ENCODE data around the gene FAM163B.

FAM163B gene

DNA sequence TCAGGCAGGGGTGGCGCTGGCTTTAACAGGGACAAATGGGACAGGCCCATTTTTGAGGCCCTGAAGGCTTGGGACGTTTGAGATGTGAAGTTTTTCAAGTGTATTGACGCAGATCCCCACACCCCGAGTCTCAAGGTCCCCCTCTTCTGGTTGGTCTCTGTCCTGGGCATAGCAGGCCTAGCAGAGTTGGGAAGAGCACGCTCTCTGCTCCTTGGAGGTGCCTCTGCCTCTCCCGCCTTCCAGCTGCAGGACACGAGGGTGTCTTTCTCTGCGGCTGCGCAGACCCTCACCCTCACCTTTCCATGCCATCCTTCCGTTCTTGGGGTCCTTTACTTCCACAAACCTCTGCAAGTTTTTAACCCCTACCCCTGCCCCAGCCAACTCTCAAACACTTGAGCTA is 56.1 kb downstream of the FAM163B start:
- in situ Hi-C loops (cut with MboI; ENCODE audit: low sequenced_read_pairs): no loop called here

DNA sequence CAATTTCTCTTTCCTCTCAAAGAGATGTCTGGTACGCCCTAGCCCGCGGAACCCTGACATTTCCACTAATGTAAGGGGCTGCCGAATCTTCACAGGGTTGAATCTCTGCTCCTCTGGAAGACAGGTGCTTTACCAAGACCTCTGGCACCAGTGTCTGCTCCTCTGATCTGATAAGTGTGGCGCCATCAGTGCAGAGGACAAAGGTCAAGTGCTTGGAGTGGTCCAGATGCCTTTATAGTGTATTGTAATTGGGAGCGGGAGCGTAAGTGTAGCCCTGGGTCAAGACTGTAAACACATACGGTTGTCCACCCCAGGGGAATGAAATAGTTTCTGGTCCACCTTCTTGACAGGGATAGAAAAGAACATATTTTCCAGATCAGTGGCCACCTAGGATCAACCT is 57.0 kb downstream of the FAM163B start:
- in situ Hi-C loops (cut with MboI; ENCODE audit: low sequenced_read_pairs): no loop called here

- in situ Hi-C loops (cut with MboI; ENCODE audit: low sequenced_read_pairs): no loop called here
Observed at GRCh38 chr9:133551446-133551845, 57.7 kb downstream of the FAM163B start.

DNA sequence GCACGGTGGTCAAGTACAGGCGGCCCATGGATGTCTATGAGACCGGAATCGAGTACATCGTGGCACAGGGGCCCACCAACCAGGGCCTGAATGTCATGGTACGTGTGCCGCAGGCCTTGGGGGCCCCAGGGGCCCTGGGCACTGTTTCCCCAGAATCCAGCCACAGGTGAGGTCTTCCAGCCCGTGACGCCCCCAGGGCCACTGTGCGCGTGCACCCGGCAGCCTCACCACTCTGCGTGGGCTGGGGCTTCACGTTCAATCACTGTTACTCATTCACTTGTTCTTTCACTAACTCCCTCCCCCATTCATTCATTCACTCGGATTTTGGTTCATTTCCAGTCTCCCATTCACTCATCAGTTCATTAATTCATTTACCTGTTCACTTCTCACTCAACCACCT is 62.1 kb downstream of the FAM163B start:
- in situ Hi-C loops (cut with MboI; ENCODE audit: low sequenced_read_pairs): no loop called here

DNA sequence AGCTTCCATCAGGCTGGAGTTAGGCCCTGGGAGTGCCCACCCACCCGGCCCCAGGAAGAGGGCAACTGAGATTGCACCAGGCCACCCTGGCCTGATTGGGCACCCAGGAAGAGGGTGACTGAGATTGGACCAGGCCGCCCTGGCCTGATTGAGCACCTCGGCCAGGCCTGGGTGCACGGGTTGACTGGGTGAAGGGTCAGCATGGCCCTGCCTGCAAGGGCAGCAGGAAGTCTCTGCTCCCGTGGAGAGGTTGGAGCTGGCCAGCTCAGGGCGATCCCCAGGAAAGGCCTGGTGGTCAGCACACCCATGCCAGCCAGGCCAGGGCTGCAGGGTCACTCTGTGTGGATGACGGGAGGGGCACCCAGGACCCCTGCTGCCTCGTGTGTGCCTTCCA is 62.9 kb downstream of the FAM163B start:
- in situ Hi-C loops (cut with MboI; ENCODE audit: low sequenced_read_pairs): no loop called here

GRCh38 chr9:133545494-133546286 is 63.5 kb downstream of the FAM163B start:
- in situ Hi-C loops (cut with MboI; ENCODE audit: low sequenced_read_pairs): no loop called here

DNA sequence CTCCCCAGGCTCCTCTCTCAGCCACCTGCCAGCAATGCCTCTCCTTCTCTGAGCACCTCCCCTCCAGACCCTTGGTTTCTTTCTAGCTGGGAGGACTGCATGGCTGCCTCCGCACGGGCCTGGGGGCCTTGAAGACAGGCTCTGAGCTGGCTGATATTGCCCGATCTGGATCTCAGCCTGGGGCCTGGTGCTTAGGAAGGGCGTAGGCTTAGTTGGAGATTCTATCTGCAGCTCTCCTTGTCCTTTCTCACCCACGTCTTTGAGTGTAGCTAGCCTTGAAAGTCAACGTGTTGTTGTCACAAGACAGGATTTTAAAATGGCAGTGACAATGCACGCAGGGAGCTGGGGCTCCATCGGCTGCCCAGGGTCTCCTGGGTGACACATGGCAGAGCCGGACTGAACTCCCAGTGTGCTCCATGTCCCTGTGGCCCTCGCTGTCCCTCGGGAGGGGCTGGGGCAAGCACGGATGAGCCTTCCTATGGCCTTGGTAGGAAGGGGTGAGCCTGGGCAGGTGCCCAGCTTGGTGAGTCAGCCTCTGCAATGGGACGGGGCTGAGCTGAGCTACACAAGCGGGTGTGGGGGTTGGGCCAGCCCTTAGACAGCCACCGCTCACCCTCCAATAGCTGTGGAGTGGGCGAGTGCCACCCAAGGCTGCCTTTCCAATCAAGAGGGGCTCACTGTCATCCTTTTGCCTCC is 65.3 kb downstream of the FAM163B start:
- in situ Hi-C loops (cut with MboI; ENCODE audit: low sequenced_read_pairs): no loop called here

DNA sequence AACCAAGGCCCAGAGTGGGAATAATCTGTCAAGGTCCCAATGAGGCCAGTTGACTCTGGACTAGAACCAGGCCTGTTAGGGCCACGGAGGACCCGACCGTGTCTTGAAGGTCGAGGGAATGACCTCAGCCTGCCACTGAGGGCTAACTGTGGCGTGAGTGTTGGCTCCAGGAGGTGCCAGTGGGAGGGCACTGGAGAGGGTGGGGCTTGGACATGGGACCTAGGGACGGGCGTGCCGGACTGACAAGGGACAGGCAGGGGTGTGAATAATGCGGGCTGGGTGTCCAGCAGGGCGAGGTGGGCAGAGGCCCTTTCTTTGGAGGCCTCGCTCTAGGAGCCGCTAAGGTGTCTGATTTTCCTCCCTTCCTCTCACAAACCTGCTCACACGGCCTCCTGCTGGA is 67.2 kb downstream of the FAM163B start:
- in situ Hi-C loops (cut with MboI; ENCODE audit: low sequenced_read_pairs): no loop called here

GRCh38 chr9:133540698-133541025 is 68.5 kb downstream of the FAM163B start:
- in situ Hi-C loops (cut with MboI; ENCODE audit: low sequenced_read_pairs): no loop called here

DNA sequence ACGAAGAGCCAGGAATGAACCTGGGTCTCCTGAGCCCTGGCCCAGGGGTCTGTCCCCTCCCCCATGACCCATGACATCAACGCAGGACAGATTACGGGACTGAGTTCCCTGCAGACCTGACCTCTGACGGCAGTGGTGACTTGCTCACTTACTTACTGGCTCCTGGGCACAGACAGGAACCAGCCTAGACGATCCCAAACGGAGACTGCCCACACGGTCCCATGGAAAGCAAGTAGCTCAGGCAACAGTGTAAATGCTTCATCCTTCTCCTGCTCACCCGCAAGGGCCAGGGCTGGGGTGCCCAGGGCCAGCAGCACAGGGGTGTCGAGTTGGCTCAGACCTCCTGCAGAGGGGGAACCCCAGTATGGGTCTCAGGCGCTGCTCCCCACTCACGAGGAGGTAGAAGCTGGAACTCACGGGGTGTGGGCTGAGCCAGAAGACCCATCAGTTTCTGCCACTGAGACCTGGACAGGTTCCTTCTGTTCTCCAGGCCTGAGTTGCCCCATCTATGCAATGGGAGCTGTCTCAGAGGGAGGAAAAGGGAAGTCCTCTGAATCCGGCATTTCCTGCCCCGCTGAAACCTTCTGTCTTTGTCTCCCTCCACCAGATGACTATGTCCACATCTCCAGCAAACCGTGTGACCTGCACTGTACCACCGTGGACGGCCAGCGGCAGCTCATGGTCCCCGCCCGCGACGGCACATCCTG is 69.0 kb downstream of the FAM163B start:
- in situ Hi-C loops (cut with MboI; ENCODE audit: low sequenced_read_pairs): no loop called here

GRCh38 chr9:133538851-133539833 is 70.0 kb downstream of the FAM163B start:
- in situ Hi-C loops (cut with MboI; ENCODE audit: low sequenced_read_pairs): no loop called here

GRCh38 chr9:133538176-133538575 is 71.0 kb downstream of the FAM163B start:
- in situ Hi-C loops (cut with MboI; ENCODE audit: low sequenced_read_pairs): no loop called here

GRCh38 chr9:133537257-133537656 is 71.9 kb downstream of the FAM163B start:
- in situ Hi-C loops (cut with MboI; ENCODE audit: low sequenced_read_pairs): no loop called here

GRCh38 chr9:133536536-133536935 is 72.7 kb downstream of the FAM163B start:
- in situ Hi-C loops (cut with MboI; ENCODE audit: low sequenced_read_pairs): no loop called here

GRCh38 chr9:133536080-133536479 is 73.1 kb downstream of the FAM163B start:
- in situ Hi-C loops (cut with MboI; ENCODE audit: low sequenced_read_pairs): no loop called here

DNA sequence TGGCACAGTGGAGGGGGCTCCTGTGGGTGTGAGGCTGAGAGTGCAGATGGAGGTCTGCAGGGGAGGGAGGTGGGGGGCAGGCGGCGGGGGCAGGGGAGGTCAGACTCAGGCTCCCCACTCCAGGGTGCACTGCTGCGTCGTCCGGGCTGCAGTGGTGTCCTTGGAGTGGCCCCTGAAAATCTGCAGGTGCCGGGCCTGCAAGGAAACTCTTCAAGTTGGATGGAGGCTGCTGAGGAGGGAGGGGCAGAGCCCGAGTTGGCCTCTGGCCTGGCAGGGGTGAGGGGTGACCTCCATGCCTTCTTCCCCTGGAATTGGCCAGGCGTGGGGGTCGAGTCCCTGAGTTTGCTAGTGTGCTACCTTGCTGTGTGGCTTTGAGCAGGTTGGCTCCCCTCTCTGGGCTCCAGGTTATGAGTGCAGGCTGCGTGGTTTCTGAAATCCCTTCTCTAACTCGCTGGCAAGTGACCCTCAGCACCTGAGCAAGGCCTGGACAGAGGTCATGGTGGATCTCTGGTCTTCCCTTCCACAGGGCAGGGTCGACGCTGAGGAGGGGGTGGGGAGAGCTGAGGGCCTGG is 73.8 kb downstream of the FAM163B start:
- in situ Hi-C loops (cut with MboI; ENCODE audit: low sequenced_read_pairs): no loop called here

- in situ Hi-C loops (cut with MboI; ENCODE audit: low sequenced_read_pairs): no loop called here
Observed at GRCh38 chr9:133534346-133535291, 74.6 kb downstream of the FAM163B start, which contains the start of gene ADAMTSL2. Gene ADAMTSL2, plus strand, starts transcription at chr9:133534704. Its CDS starts 2,009 bp downstream, at chr9:133536713.

- in situ Hi-C loops (cut with MboI; ENCODE audit: low sequenced_read_pairs): no loop called here
Observed at GRCh38 chr9:133533857-133534256, 75.3 kb downstream of the FAM163B start.

All from HL-60/S4 (cell line).